HG02571 (cell line): ENCODE data around the gene ZC3H7B.

ENCODE experiments used
- ATAC-seq: cut with Tn5 transposase; IDR thresholded peaks from one replicate; pipeline ENCODE4 v1.9.1; 2021; ENCODE audit warnings: mild to moderate bottlenecking, moderate library complexity; ENCODE audit not compliant: unreplicated experiment

ZC3H7B gene

DNA sequence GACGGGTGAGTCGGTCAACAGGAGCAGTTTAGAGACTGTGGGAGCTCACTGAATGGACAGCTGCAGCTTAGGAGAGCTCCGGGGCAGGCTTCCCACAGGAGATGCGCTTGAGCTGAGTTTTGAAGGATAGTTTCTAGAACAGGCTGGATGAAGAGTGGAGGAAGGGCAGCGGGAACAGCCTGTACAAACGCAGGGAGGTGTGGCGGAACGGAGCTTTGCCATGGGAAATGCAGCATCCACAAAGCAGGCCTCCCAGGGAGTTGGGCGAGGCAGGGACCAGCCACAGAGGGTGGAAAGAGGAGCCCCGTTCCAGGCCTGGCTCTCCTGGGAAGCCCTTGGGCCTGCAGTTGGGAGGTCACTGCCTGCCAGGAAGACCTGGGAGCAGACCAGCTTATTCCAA, 53.7 kb downstream of the ZC3H7B start:
- ATAC-seq: no peak

DNA sequence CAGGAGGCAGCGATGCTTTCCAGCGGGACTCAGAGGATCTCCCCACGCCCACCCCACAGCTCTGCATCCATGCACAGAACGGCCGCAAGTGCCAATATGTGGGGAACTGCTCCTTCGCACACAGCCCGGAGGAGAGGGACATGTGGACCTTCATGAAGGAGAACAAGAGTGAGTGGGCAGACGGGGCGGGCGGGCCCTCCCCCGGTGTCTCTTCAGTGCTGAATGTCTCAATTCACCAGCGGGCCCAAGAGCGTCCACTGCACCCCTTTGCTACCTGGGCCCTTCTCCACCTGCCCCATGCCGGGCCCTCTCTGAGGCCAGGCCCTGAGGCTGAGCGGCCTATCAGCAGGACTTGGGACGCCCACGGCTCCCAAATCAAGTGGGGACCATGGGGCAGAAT, 54.6 kb downstream of the ZC3H7B start:
- ATAC-seq: no peak

DNA sequence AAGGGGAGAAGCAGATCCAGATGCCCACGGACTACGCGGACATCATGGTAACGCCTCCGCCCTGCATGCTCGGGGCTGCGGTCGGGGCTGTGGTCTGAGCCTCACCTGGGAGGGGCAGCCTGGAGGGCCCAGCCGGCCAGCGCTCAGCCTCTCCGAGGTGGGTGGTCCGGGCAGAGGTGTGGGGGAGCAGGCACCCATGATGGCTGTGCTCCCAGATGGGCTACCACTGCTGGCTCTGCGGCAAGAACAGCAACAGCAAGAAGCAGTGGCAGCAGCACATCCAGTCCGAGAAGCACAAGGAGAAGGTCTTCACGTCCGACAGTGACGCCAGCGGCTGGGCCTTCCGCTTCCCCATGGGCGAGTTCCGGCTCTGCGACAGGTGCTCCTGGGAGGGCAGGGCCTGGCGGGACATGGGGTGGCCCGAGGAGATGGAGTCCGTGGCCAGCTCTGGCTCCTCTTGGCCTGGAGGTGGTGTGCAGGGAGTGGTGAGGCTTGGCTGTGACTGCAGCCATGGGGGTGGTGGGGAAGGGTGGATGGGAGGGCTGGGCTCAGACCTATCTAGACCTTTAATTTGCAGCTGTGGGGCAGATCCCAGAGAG, 55.2 kb downstream of the ZC3H7B start:
- ATAC-seq: no peak

DNA sequence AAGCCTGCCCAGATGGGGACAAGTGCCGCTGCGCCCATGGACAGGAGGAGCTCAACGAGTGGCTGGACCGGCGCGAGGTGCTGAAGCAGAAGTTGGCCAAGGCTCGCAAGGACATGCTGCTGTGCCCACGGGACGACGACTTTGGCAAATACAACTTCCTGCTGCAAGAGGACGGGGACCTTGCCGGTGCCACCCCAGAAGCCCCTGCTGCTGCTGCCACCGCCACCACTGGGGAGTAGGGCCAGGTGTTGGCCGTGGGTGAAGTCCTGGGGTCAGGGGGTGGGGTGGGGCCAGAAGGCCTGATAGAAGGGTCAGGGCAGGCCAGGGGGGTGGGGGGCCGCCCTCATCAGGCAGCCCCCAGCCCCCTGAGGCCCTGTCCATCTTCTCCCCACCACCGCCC, 55.9 kb downstream of the ZC3H7B start:
- ATAC-seq: no peak

DNA sequence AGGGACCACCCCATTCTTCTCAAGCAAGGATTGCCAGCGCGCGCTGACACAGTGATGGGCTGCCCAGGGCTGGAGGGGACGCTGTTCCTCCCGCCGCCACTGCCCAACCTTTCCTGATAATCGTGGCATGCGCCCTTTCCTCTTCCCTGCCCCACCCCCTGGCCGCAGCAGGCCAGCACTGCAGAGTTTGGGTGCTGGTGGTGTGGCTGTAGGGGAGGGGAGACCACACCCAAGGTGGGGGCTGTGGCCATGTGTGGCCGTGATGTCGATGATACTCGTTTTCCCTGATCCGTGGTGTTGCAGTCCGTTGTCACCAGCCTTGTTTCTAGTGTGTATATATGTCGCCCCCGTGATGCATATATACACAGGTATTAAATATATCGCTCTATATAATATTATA, 57.6 kb downstream of the ZC3H7B start:
- ATAC-seq: no peak

DNA sequence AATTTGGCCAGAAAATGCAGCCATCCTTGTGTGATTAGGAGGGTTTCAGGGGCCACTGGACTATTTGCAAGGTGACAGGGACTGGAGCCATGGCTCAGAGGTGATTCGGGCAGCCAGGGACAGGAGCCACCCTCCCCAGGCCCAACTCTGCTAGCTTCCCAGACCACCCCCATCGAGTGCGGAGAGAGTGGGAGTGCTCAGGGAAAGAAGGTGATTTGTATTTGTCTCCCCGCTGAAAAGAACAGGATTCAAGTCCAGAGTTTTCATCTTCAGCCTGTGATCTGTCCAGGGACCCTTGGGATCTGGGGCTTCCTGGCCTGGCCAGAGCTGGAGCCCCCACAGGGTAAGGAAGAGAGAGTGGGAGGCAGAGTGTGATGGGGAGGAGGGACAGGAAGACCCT, 58.1 kb downstream of the ZC3H7B start:
- no peak for ATAC-seq

DNA sequence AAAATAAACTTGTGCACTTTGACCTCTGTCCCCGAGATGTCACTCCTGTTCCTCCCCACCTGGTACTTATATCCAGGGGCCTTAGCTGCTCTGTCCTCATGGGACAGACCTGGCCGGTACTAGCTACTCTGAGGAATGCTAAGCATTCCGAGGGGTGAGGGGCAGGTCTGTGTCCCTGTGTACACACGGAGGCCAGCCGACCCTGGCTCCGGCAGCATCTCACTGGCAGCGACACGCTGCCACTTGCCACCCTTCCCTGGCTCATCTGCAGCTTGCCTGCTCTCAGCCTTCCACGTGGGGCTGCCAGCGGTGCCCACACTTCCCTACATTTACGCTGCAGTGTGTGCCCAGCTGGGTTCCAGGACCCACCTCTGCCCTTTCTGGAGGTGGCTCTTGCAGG, 58.8 kb downstream of the ZC3H7B start:
- ATAC-seq: no peak

DNA sequence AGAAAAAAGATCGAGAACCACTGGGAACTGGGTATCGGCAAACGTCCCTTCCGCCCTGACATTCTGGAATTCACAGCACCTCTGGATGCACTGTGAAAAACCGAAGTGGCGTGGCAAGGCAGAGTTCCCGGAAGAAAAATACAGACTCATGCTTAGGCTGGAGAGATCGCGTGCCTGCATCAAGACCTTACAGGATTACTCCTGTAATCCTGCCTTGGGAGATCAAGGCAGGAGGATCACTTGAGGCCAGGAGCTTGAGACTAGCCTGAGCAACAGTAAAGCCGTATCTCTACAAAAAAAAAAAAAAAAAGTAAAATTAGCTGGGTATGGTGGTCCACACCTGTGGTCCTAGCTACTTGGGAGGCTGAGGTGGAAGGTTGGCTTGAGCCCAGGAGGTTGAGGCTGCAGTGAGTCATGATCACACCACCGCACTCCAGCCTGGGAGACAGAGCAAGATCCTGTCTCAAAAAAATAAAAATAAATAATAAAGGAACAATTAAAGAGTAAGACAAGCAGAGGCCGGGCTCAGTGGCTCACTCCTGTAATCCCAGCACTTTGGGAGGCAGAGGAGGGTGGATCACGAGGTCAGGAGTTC, 60.5 kb downstream of the ZC3H7B start:
- ATAC-seq: no peak

DNA sequence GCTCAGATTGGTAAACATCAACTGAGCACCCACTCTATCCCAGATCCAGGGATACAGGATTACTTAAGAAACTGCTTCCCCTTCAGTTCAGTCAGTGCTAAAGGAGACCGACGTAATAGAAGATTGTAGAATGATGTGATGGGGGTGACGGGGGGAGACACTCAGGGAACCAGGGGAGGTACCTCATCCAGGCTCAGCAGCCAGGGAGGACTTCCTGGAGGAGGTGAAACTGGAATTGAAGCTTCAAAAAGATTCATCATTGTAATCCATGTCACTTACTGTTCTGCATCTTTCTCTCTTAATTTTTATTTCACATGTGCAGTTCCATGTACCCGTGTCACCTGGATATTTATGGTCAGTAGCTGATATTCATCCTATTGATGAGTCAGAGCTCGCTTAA, 61.3 kb downstream of the ZC3H7B start:
- ATAC-seq: no peak

DNA sequence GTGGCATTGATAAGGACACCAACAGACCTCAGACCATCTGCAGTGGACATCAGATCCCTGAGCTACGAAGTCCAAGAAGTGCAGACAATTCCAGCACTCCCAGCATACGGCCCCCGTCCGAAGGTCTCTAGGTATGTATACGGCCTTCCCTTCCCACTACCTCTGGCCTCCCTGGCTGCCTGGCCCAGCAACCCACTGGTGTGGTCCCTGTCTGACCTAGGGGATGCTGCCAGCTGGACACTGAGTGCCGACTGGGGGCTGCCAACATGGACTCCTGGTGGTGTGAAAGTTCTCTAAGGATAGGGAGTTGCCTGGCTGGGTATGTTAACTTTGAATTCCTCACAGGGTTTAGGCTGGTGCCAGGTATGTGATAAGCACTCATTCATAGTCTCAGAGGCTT, 62.9 kb downstream of the ZC3H7B start:
- ATAC-seq: no peak

DNA sequence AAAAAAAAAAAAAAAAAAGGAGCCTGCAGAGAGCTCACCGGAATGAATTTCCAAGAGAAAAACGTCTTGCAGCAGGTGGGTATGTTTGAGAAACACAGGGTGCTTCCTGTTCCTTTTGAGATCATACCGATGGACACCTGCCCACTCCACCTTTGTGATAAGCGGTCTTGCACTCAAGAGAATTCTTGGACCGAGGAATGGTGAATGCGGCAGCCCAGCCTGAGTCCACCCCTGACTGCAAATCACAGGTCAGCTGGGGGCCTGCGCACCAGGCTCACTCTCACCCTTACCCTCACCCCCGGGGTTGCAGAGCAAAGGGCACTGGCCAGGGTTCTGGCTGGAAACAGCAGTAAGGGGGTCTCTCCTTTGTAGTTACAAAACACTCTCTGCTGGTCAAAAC, 63.6 kb downstream of the ZC3H7B start:
- ATAC-seq: no peak

DNA sequence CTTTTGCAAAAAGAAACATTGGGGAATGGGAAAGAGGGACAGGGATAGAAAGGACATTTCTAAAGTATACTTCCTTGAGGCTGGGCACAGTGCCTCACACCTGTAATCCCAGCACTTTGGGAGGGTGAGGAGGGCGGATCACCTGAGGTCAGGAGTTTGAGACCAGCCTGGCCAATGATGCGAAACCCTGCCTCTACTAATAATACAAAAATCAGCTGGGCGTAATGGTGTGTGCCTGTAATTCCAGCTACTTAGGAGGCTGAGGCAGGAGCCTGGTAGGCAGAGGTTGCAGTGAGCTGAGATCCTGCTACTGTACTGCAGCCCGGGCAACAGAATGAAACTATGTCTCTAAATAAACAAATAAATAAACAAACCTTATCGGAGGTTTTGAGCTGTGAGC, 64.1 kb downstream of the ZC3H7B start:
- ATAC-seq: no peak

DNA sequence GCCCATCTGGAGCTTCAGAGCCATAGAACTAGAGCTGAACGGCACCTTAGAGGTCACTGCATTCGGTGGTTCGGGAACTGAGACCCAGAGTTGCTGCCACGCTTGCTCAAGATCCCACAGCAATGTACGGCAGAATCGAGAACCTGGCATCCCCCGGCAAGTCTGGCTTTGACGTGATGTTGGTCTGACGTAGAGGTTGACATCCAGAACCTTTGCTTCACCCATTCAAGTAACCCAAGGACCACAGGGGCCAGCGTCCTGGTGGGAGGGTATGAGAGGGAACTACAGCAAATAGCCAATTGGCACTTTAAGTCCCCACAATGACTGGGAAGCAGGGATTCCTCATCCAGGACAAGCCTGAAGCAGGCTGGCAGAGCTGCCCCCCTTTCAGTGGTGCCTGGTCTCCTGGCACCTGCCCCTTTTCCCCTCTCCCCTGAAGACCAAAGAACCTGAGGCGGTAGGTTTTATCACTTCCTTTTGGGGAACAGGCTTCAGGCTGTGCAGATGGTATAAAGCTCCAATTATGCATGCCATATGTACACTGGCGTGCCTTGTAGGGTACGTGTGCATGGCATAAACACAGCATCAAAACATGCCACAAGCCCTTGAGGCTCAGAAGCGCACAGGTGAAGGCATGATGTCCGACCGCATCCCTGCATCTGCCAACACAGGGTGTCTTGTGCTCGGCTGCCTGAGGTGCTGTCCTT, 65.2 kb downstream of the ZC3H7B start:
- no peak for ATAC-seq

DNA sequence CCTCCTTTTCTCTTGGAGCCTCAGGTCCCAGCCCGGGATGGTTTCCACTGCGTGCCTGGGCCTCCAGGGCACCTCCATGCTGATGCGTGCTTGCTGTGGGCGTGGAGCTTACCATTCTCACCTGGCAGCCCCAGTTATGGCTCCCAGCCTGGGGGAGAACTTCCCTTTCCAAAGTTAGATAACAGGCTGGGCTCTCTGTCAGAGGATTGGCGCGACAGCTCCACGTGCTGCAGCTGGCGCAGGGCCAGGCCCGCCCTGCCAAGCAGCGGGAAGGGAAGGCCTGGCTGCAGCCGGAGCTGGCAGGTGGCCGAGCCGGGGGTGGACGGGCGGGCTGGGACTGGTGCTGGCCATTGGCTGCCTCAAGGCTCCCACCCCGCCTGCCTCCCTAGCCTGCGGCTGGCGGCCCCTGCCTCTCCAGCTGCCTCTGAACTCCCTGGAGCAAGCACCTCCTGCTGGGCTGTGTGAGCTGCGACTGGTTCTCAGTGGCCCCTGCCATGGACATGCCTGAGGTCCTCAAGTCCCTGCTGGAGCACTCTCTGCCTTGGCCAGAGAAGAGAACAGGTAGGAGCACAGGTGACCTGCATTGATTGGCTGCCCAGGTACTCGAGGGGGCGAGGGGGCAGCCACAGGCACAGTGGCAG, 65.8 kb downstream of the ZC3H7B start:
- ATAC-seq: no peak

DNA sequence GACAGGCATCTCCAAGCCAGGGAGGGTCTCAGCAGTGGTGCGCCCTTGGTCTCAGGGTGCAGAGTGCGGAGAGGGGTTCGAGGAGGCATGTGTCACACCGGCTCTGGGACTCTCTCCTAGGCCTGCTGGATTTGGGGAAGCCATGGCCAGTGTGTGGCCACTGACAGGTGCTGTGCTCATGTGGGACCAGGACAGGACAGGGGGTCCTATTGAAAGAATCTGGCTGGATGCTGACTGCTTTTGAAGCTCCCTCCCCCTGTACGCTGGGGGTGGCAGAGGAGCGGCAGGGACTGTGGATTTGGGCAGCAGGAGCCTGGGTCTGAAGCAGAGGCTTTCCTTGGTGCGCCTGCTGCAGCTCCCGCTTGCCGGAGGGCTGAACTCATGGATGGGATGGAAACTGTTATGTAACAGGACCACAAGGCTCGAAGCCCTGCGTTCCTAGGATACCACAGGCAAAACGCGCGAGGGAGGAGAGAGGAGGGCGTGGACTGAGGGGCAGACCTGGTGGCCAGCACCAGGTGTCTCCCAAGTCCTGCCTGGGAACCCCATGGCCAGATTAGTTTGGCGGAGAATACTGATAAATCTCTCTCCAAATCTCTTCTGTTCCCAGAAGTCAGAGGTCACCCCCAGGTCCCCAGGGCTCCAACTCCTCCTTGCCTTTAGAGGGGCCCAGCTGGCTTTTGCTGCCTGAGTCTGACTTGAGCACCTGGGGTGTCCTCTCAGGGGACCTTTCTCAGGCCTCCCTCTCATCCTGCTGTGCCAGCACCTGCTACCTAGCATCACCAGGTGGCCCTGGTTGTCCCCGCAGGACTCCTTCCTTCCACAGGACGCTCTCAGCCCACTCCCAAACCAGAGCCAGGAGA, 66.6 kb downstream of the ZC3H7B start:
- ATAC-seq: no peak

DNA sequence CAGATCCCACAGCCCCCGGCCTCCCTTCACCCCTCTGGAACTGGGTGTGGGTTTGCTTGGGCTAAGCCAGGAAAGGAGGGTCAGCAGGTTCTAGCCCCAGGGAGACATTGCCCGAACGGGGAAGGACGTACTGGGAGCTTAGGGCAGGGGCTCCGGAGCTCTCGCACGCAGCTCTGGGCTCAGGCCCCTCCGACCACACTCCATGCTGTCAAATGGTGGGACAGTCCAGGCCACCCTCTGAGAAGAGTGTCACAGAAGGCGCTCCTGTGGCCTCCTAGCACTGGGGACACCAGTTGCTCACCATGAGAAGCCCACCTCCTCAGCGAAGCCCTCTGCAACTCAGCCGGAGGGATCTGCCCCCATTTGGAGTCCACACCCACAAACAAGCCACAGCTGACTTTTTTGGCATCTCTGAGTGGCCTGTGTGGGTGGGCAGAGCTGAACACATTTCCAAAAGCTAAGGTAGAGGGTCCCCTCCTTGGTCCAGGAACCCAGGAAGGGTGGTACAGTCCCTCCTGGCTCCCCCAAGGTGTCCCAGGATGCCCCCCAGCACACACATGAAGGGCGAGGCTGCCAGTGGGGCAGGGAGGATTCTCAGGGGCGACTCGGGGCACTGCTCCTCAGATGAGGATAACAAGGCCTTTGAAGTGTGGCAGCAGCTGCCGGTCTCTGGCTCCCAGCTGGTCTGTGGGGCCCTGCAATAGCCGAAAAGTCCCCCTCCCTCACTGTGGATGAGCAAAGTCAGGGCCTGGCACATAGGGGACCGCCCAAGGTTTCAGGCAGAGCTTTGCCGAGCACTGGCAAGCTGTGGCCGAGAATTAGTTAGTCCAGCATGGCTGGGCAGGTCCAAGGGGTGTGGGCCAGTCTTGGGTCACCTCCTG, 67.5 kb downstream of the ZC3H7B start:
- ATAC-seq: no peak

DNA sequence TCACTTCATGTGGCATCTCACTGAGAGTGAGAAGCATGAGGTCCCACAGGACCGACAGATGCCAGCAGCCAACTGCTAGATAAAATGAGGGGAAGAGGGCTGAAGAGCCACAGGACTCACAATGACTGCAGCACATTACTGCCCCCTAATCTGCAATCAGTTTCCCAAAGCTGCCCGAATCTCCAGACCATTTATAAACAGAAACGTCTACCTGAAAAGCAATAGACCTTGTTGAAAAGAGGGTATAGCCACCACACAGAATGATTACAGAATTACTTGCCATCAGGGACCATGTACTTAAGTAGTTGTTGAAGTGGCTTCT, 68.1 kb downstream of the ZC3H7B start:
- no peak for ATAC-seq

DNA sequence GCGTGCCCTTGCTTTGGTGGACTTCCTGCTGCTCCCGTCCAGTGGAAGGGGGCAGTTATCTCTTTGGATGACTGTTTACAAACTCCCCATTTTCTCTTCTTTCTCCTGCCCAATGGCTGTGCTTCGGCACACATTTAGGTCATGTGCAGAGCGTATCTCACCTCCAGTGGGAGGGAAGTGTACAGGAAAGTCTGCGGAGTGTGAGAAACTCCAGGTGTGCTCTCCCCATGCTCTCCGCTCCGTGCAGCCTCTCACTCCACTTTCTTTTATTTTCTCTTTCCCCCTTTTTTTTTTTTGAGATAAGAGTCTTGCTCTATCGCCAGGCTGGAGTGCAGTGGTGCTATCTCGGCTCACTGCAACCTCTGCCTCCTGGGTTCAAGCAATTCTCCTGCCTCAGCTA, 68.5 kb downstream of the ZC3H7B start:
- no peak for ATAC-seq

DNA sequence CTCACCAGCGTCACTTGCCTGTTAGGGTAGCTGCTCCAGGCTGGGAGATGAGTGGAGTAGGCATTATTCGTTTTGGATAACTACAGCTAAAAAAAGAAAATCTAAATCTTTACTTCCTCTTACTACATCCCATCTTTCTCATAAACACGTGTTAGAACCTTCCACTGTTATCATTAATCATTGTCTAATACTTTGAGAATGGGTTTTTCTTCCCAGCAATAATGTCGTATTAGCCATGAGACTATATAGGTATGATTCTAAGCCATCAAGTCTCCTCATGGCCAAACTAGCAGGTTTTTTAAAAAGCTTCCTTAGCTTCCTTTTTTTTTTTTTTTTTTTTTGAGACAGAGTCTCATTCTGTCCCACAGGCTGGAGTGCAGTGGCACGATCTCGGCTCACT, 76.5 kb downstream of the ZC3H7B start:
- ATAC-seq: no peak

DNA sequence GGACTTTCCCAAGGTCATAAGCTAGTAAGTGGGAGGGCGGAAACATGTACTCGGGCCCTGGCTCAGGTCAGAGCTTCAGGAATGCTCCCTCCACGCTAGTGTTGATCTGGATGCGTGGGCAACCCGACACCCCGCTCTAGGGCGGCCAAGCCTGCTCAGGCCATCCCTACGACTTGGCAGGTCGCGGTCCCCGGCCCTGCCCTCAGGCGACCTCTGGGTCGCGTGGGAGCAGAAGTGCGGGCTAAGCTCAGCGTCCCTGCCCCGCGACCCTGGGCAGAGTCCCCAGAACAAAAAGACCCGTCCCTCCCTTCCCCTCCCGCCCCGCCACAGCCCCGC, 79.6 kb downstream of the ZC3H7B start:
- ATAC-seq: peak; percentile 6
